Peyer's patch (tissue), 4 donors: ENCODE measurements around the gene PHF21B. TPM values are rescaled to one million over a fixed set of nuclear protein-coding genes. Genes with fewer than 3 reads are reported as not detected.

Source experiments
- DNase-seq, 3 donors: peaks; one replicate each; pipeline ENCODE4 v3.0.0-alpha.2; 2017 to 2019
- H3K27ac ChIP-seq, 4 donors: fragments of 200-600 bp; sonication (generic); one replicate each; pipeline ENCODE4 v1.5.1; 2016 to 2019
- H3K27me3 ChIP-seq, 2 donors: fragments of 200-600 bp; sonication (generic); one replicate each; pipeline ENCODE4 v1.5.1; 2019
- H3K36me3 ChIP-seq, 3 donors: fragments of 200-600 bp; sonication (generic); one replicate each; pipeline ENCODE4 v1.5.1; 2016 to 2019
- H3K4me1 ChIP-seq, 4 donors: fragments of 200-600 bp; sonication (generic); one replicate each; pipeline ENCODE4 v1.5.1; 2016 to 2019
- H3K4me3 ChIP-seq, 4 donors: fragments of 200-600 bp; sonication (generic); 1 replicate in 3 of 4; 2 replicates in 1 of 4; pipeline ENCODE4 v1.5.1; 2016 to 2019; ENCODE audit warnings: mild to moderate bottlenecking in 1 of 4
- H3K9me3 ChIP-seq, 4 donors: fragments of 200-600 bp; sonication (generic); one replicate each; pipeline ENCODE4 v1.5.1; 2016 to 2019; ENCODE audit warnings: mild to moderate bottlenecking in 1 of 4
- POLR2A ChIP-seq, 2 donors: fragments of 450-650 bp; IDR thresholded peaks; one replicate each; pipeline ENCODE4 v1.5.1; 2017; ENCODE audit warnings: antibody characterized with exemption in 2 of 2, mild to moderate bottlenecking in 2 of 2, moderate library complexity in 2 of 2
- total RNA-seq, 4 donors: library from RNA; depleted of rRNA; stranded (reverse); fragments of >200 nt; gene quantifications; one replicate each; pipeline ENCODE4 v1.1.0, GENCODE V29; 2016
- TF ChIP-seq, protein P1 (sequence below), 6 experiments: fragments of 450-650 bp in 4 of 6; fragments of 200-600 bp in 2 of 6; sonication (generic) in 1 of 6; IDR thresholded peaks; one replicate each; pipeline ENCODE4 v1.5.1; 2017 to 2019; ENCODE audit warnings: antibody characterized with exemption in 6 of 6, mild to moderate bottlenecking in 3 of 6, moderate library complexity in 1 of 6

Gene PHF21B
- total RNA-seq, 4 donors from 2014 or later, result not detected

DNA sequence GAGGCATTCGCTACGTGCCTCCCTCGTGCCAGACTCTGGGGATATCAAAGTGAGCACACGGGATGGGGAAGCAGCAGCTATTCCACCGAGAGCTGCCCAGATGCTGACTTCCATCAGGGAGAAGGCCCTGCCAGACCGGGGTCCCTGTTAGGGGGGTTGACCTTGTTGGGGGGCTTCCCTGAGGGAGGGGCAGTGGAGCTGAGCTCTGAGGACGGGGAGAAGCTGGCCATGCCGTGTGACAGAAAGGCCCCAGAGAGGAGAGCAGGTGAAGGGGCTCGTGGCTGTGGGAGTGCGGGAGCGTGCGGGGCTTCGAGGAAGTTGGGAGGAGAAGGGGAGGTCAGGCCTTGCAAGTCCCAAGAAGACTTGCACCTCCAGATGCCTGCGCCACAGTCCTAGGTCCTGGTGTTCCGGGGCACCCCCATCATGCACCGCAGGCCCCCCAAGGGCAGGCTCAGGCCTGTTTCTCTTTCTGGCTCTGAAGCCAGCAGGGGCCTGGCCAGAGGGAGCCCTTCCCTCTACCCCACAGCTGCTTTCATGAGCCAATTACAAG lies 163.0 kb downstream of the PHF21B start:
- H3K9me3 ChIP-seq, result no peaks in the 10 kb centered on the region
- H3K4me3 ChIP-seq, result no peak overlapping the region
- no peak overlapping the region for H3K27ac ChIP-seq
- no peak for TF ChIP-seq POLR2A (IDR thresholded peaks at IDR 0.05)
- TF ChIP-seq, protein P1, sequence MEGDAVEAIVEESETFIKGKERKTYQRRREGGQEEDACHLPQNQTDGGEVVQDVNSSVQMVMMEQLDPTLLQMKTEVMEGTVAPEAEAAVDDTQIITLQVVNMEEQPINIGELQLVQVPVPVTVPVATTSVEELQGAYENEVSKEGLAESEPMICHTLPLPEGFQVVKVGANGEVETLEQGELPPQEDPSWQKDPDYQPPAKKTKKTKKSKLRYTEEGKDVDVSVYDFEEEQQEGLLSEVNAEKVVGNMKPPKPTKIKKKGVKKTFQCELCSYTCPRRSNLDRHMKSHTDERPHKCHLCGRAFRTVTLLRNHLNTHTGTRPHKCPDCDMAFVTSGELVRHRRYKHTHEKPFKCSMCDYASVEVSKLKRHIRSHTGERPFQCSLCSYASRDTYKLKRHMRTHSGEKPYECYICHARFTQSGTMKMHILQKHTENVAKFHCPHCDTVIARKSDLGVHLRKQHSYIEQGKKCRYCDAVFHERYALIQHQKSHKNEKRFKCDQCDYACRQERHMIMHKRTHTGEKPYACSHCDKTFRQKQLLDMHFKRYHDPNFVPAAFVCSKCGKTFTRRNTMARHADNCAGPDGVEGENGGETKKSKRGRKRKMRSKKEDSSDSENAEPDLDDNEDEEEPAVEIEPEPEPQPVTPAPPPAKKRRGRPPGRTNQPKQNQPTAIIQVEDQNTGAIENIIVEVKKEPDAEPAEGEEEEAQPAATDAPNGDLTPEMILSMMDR (IDR thresholded peaks at IDR 0.05), result no peak
- no peaks in the 10 kb centered on the region for H3K27me3 ChIP-seq
- H3K4me1 ChIP-seq, result no peaks in the 10 kb centered on the region
- H3K36me3 ChIP-seq, result no peaks in the 10 kb centered on the region
- DNase-seq, result no peak

DNA sequence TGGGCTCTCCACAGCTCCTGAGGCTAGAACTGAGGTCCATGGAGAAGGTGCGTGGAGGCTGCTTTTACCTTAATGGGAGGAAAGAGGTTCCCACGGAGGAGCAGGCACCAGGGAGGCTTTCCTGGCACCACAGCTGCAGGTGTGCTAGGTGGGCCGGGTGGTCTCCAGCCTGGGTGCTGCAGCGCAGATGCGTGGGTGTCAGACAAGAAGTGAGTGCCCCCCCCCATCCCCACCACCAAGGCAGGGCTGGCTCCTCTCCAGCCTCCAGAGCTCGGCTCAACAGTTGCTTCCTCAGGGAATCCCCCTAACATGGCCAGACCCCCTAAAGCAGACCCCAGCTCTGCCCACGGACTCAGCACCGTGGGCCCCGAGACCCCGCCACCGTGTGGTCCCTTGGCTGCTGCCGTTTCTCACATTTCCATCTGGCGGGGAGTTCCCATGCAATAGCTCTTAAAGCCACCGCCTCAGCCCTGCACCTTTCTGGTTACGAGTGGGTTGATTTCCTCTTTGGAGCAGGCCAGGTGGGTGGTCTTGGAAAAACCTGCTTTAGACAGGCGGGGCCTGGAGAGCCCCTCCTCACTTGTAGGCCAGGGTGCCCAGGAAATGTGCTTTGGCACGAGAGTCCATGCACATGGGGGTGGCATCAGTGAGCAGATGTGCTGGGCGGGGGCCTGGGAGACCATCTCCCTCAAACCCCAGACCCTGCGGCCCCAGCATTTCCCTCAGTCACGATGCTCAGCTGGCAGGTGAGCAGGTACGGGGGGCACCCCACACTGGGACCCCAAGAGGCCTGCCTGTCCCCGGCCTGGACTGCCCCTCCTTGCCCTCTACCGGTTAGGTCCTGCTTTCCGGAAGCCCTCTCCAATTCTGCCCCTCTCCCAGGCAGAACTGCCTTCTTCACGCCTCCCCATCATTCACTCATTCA lies 163.7 kb downstream of the PHF21B start:
- TF ChIP-seq POLR2A (IDR thresholded peaks at IDR 0.05), result no peak
- TF ChIP-seq, protein P1 (IDR thresholded peaks at IDR 0.05), result no peak
- H3K27ac ChIP-seq, result no peak overlapping the region

GRCh38 chr22:44845191-44845590 lies 164.6 kb downstream of the PHF21B start:
- TF ChIP-seq, protein P1 (IDR thresholded peaks at IDR 0.05), result no peak
- no peak for TF ChIP-seq POLR2A (IDR thresholded peaks at IDR 0.05)
- H3K36me3 ChIP-seq, result no peaks in the 10 kb centered on the region

More for the DNA sequence above, 163.7 kb downstream of the PHF21B start:
- no peaks in the 10 kb centered on the region for H3K4me1 ChIP-seq
- DNase-seq, result no peak
- H3K36me3 ChIP-seq, result no peaks in the 10 kb centered on the region
- no peak overlapping the region for H3K4me3 ChIP-seq
- no peaks in the 10 kb centered on the region for H3K27me3 ChIP-seq
- no peaks in the 10 kb centered on the region for H3K9me3 ChIP-seq

GRCh38 chr22:44842417-44842816 lies 167.4 kb downstream of the PHF21B start:
- Histone ChIP-seq H3K27me3 (no peaks in the 10 kb centered on the region), H3K4me3 (no peak overlapping the region), H3K4me1 (no peaks in the 10 kb centered on the region), H3K27ac (no peak overlapping the region), H3K9me3 (no peaks in the 10 kb centered on the region), H3K36me3 (no peaks in the 10 kb centered on the region)
- DNase-seq, result no peak
- TF ChIP-seq POLR2A (IDR thresholded peaks at IDR 0.05), result no peak
- TF ChIP-seq, protein P1 (IDR thresholded peaks at IDR 0.05), result no peak

More at GRCh38 chr22:44845191-44845590, 164.6 kb downstream of the PHF21B start:
- H3K9me3 ChIP-seq, result no peaks in the 10 kb centered on the region
- H3K27ac ChIP-seq, result no peak overlapping the region
- DNase-seq, result no peak
- H3K4me1 ChIP-seq, result no peaks in the 10 kb centered on the region
- H3K27me3 ChIP-seq, result no peaks in the 10 kb centered on the region
- no peak overlapping the region for H3K4me3 ChIP-seq

DNA sequence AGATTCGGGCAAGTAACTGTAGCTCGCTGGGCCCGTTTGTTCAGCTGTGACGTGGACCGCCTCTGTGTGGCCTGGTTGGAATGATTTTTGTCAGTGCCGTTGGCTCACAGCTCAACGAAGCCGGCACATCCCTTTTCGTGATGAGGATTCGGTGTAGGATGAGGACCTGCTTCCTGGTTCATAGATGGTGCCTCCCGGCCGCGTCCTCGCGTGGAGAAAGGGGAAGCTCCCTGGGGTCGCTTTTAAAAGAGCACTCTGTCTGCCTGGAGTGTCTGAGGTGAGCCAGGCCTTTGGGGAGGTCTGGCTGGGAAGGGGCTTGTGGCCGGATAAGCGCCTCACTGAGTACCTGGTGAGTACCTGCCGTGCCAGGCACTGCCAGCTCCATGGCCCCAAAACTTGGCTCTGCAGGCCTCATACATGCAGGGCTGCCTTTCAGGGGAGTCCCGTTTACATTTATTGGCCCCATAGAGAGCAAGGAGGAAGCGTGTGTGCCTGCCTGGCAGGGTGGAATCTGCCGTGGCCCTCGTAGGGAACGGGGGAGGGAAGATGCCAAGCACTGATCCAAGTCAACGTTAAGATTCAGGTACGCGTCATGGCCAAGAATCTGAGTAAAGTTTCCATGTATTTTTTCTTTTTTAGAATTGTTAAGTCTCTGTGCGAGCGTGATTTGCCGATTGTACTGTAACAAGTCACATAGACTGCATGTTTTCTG lies 169.0 kb downstream of the PHF21B start:
- Histone ChIP-seq H3K36me3 (no peaks in the 10 kb centered on the region), H3K27ac (no peak overlapping the region), H3K9me3 (no peaks in the 10 kb centered on the region), H3K27me3 (no peaks in the 10 kb centered on the region), H3K4me3 (no peak overlapping the region), H3K4me1 (no peaks in the 10 kb centered on the region)
- TF ChIP-seq POLR2A (IDR thresholded peaks at IDR 0.05), result no peak
- TF ChIP-seq, protein P1 (IDR thresholded peaks at IDR 0.05), result no peak
- no peak for DNase-seq
